Epithelial cell of proximal tubule (primary cell): ENCODE results near the gene PCNT. TPM values are rescaled to one million over a fixed set of nuclear protein-coding genes. Genes with fewer than 3 reads are reported as not detected.

Source experiments
- DNase-seq: peaks from one replicate; pipeline ENCODE4 v3.0.0-alpha.2; 2011; ENCODE audit warnings: low read depth
- H3K4me3 ChIP-seq: 2 replicates; pipeline ENCODE4 v1.5.1; 2011; ENCODE audit warnings: low read depth, mild to moderate bottlenecking, low read length
- total RNA-seq: library from RNA; depleted of rRNA; stranded (reverse); fragments of >200 nt; gene quantifications from 2 replicates; pipeline ENCODE4 v1.2.3, GENCODE V29; 2015
- TF ChIP-seq, protein P1 (sequence below): conservative IDR thresholded peaks from 2 replicates; pipeline ENCODE4 v1.5.1; 2012; ENCODE audit warnings: low read depth, mild to moderate bottlenecking, low read length

Gene PCNT
- total RNA-seq, 1 donor from 2014 or later: 18.7 TPM

- TF ChIP-seq, protein P1, sequence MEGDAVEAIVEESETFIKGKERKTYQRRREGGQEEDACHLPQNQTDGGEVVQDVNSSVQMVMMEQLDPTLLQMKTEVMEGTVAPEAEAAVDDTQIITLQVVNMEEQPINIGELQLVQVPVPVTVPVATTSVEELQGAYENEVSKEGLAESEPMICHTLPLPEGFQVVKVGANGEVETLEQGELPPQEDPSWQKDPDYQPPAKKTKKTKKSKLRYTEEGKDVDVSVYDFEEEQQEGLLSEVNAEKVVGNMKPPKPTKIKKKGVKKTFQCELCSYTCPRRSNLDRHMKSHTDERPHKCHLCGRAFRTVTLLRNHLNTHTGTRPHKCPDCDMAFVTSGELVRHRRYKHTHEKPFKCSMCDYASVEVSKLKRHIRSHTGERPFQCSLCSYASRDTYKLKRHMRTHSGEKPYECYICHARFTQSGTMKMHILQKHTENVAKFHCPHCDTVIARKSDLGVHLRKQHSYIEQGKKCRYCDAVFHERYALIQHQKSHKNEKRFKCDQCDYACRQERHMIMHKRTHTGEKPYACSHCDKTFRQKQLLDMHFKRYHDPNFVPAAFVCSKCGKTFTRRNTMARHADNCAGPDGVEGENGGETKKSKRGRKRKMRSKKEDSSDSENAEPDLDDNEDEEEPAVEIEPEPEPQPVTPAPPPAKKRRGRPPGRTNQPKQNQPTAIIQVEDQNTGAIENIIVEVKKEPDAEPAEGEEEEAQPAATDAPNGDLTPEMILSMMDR: no peak
- no peak overlapping the region for H3K4me3 ChIP-seq
- no peak for DNase-seq
Measured at GRCh38 chr21:46356494-46357334, 32.8 kb downstream of the PCNT start.

GRCh38 chr21:46357335-46357604 is 33.3 kb downstream of the PCNT start:
- H3K4me3 ChIP-seq: no peak overlapping the region
- TF ChIP-seq, protein P1: no peak
- DNase-seq: no peak

- DNase-seq: no peak
- TF ChIP-seq, protein P1: no peak
- no peak overlapping the region for H3K4me3 ChIP-seq
Measured at GRCh38 chr21:46357684-46358425, 33.9 kb downstream of the PCNT start.

DNA sequence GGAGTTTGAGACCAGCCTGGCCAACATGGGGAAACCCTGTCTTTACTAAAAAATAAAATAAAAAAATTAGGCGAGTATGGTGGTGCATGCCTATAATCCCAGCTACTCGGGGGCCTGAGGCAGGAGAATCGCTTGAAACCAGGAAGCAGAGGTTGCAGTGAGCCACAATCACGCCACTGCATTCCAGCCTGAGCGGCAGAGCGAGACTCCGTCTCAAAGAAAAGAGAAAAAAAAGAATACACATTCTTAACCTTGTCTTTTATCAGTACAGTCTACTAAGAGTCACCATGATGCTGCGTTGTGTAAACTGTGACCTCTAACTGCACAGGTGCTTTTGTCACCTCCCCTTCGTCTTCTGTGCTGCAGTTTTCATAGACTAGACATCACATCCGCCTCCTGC is 37.2 kb downstream of the PCNT start:
- H3K4me3 ChIP-seq: no peak overlapping the region
- TF ChIP-seq, protein P1: no peak
- no peak for DNase-seq

DNA sequence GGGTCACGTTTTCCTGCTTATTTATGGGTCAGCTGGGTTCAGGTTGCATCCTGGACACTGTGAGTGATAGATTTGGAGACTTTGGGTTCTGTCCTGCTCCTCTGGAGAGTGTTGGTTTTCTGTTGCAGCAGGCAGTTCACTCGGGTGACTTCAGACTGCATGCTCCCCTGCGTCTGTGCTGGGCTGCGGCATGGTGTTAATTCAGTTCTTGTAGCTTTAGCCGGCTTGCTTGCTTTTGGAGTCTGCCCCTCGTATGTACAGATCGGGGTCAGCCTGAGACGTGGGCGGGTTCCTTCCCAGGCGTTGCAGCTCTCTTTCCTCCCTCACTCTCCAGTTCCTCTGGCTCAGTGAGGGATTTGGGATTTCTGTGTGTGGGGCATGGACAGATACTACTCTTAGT is 38.0 kb downstream of the PCNT start:
- TF ChIP-seq, protein P1: no peak
- H3K4me3 ChIP-seq: no peak overlapping the region
- no peak for DNase-seq

- TF ChIP-seq, protein P1: no peak
- DNase-seq: no peak
- H3K4me3 ChIP-seq: no peak overlapping the region
Measured at GRCh38 chr21:46362946-46363345, 39.0 kb downstream of the PCNT start.
